Activated CD8-positive, alpha-beta T cell treated with anti-CD3 and anti-CD28 coated beads for 36 hours (primary cell): ENCODE results near the gene ZNF512B. TPM values are rescaled to one million over a fixed set of nuclear protein-coding genes. Genes with fewer than 3 reads are reported as not detected.
A peak's percentile ranks its signal among the peaks of the same experiment; 100 is the strongest.

ENCODE experiments used
- ATAC-seq: fragments of 200-7000 bp; cut with Tn5 transposase; one replicate; pipeline ENCODE4 v1.10.0; 2021; ENCODE audit warnings: mild to moderate bottlenecking, moderate library complexity
- CTCF ChIA-PET: fragments of 350-600 bp; sonication (Branson Sonifier 250); formaldehyde crosslinking; loops from one replicate; lab custom pipeline; 2021; ENCODE audit warnings: antibody characterized with exemption; lab: Charles Lee
- POLR2A ChIA-PET: fragments of 350-600 bp; sonication (Branson Sonifier 250); formaldehyde crosslinking; loops from one replicate; lab custom pipeline; 2021; ENCODE audit warnings: antibody characterized with exemption; lab: Charles Lee
- DNase-seq: peaks from one replicate; pipeline ENCODE4 v3.0.0-alpha.2; 2020
- H3K27ac Mint-ChIP-seq: one replicate; pipeline ENCODE4 v1.8.0; 2021; ENCODE audit warnings: mild to moderate bottlenecking, mixed read lengths
- H3K27me3 Mint-ChIP-seq: one replicate; pipeline ENCODE4 v1.8.0; 2021; ENCODE audit warnings: mixed read lengths
- H3K36me3 Mint-ChIP-seq: one replicate; pipeline ENCODE4 v1.8.0; 2021; ENCODE audit warnings: low read depth, mixed read lengths
- H3K4me1 Mint-ChIP-seq: one replicate; pipeline ENCODE4 v1.8.0; 2021; ENCODE audit warnings: low read depth, mixed read lengths
- H3K4me3 Mint-ChIP-seq: one replicate; pipeline ENCODE4 v1.8.0; 2021; ENCODE audit warnings: mild to moderate bottlenecking, moderate library complexity, mixed read lengths
- H3K9me3 Mint-ChIP-seq: one replicate; pipeline ENCODE4 v1.8.0; 2021; ENCODE audit warnings: mixed read lengths
- intact Hi-C: fragments of 100-400 bp; cut with micrococcal nuclease; formaldehyde crosslinking; loops from one replicate; pipeline ENCODE4 v1.10.0; 2022
- total RNA-seq, 2 experiments: library from RNA; stranded (reverse); gene quantifications; one replicate each; pipeline ENCODE4 v1.2.3, GENCODE V29; 2021
- TF ChIP-seq, protein P1 (sequence below): fragments of 200-600 bp; IDR thresholded peaks from one replicate; pipeline ENCODE4 v1.8.0; 2022; ENCODE audit warnings: antibody characterized with exemption, mild to moderate bottlenecking

ZNF512B gene
- total RNA-seq, 2 experiments from 2014 or later = 7.5 to 8.6 TPM

DNA sequence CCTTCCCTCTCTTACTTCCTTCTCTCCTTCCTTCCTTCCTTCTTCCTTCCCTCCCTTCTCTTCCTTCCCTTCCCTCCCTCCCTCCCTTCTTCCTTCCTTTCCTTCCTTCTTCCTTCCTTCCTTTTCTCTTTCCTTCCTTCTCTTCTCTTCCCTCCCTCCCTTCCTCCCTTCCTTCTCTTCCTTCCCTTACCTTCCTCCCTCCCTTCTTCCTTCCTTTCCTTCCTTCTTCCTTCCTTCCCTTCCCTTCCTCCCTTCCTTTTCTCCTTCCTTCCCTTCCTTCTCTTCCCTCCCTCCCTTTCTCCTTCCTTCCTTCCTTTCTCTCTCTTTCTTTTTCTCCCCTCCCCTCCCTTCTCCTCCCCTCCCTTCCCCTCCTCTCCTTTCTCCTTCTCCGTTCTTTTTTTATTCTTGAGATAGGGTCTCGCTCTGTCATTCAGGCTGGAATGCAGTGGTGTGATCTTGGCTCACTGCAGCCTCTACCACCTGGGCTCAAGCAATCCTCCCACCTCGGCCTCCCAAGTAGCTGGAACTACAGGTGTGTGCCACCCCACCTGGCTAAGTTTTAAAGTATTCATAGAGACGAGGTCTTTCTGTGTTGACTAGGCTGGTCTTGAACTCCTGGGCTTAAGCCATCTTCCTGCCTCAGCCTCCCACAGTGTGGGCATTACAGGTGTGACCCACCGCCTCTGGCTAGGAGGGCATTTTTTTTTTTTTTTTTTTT, 1.1 kb upstream of the ZNF512B start:
- H3K4me1 Mint-ChIP-seq = peaks cover 20% of the 10 kb centered on the region
- intact Hi-C loops = loop anchor here (5.0 to 10.0 kb wide), 2 partner anchors 94 to 184 kb away; partner anchors contain the start of gene TCEA2
- ChIA-PET CTCF (no interaction called here), POLR2A (interaction anchor here (1.0 to 1.7 kb wide), 2 partner anchors 9 kb away, joined by 3 to 5 read pairs; partner anchors contain the start of gene SAMD10)
- H3K27me3 Mint-ChIP-seq = no peaks in the 10 kb centered on the region
- DNase-seq = no peak
- peak overlapping the region; percentile 62 for H3K4me3 Mint-ChIP-seq
- peaks cover 26% of the 10 kb centered on the region for H3K36me3 Mint-ChIP-seq
- no peak for ATAC-seq
- no peaks in the 10 kb centered on the region for H3K9me3 Mint-ChIP-seq
- peak overlapping the region; percentile 15 for H3K27ac Mint-ChIP-seq
- TF ChIP-seq, protein P1, sequence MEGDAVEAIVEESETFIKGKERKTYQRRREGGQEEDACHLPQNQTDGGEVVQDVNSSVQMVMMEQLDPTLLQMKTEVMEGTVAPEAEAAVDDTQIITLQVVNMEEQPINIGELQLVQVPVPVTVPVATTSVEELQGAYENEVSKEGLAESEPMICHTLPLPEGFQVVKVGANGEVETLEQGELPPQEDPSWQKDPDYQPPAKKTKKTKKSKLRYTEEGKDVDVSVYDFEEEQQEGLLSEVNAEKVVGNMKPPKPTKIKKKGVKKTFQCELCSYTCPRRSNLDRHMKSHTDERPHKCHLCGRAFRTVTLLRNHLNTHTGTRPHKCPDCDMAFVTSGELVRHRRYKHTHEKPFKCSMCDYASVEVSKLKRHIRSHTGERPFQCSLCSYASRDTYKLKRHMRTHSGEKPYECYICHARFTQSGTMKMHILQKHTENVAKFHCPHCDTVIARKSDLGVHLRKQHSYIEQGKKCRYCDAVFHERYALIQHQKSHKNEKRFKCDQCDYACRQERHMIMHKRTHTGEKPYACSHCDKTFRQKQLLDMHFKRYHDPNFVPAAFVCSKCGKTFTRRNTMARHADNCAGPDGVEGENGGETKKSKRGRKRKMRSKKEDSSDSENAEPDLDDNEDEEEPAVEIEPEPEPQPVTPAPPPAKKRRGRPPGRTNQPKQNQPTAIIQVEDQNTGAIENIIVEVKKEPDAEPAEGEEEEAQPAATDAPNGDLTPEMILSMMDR = no peak

DNA sequence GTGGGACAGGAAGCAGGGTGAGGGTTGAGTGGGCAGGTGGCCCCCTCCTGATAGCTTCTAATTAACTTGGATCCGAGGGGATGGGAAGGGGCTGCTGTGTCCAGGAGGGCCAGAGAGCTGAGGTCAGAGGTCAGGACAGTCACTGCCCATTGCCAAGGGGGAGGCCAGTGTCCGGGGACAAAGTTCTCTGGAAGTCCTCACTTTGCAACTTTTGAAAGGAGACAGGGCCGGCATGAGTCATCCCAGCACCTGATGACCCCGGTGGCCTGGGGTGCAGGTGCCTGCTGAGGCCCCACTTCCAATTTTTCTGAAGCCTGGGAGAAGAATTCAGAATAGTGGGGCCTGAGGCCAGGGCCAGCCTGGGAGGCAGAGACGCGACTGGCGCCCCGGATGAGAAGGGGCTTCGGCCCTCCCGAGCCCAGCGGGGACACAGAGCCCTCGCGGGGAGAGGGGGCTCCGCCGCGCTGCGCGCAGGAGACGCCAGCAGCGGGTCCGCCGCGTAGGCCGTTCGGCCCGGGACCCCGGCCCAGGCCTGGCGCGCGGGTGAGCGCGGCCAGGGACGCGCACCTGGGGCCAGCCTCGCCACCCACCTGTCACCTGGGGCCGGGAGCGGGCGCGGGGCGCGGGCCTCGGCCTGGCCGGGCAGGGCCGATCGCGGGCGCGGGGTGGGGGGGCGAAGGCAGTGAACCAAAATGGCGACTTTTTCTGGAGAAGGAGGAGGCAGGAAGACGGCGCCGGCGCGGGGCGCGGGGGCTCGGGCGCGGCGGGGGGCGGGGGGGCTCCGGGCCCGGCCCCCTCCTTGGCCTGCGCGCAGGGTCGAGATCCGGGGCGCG, 586 bp downstream of the ZNF512B start:
- ATAC-seq = peak; percentile 10
- TF ChIP-seq, protein P1 = no peak
- Mint-ChIP-seq H3K4me3 (peak overlapping the region; percentile 80), H3K27me3 (no peaks in the 10 kb centered on the region), H3K9me3 (no peaks in the 10 kb centered on the region), H3K27ac (peak overlapping the region; percentile 84), H3K4me1 (peaks cover 17% of the 10 kb centered on the region), H3K36me3 (peaks cover 25% of the 10 kb centered on the region)
- intact Hi-C loops = no loop called here
- POLR2A ChIA-PET = interaction anchor here (1.1 to 2.0 kb wide), 4 partner anchors 10 to 110 kb away, joined by 3 to 8 read pairs (median 6); partner anchors contain the start of genes OPRL1, RGS19, SAMD10 and UCKL1
- CTCF ChIA-PET = interaction anchor here (1.1 to 1.7 kb wide), 3 partner anchors 11 to 262 kb away, joined by 3 to 5 read pairs (median 4); partner anchors contain the start of genes ARFRP1, PRPF6 and ZGPAT
- DNase-seq = peak; percentile 50

DNA sequence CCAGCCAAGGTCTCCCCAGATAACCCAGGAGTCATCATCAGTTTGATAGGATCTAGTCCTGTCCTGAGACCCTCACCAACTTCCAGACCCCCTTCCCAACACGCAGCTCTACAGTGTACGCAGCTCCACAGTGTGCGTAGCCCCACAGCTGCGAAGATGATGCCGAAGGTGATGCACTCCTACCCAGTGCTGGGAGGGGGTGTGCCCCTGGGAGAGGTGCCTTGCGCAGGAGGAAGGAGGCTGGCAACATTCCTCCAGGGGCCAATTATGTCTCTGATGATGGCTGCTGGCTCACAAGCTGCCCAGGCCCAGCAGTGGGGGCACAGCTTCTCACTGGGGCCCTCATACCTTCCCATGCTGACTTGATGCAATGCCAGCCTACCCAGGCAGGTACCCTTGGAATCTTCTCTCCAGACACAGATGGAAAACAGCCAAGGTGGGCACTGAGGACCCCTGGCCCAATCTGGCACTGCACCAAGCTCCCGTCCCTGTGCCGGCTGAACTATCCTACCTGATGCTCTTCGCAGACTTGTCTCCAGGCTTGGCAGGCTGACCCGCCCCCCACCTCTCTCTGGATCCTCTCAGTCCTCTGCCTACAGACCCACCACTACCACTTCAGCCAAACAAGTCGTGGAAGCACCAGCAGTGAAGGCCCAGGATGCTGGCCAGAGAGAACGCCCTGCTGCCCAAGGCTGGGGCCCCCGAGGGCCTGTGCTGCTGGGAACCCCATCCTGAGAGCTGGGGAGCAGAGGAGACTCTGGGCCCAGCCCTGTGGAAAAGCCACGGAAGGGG, 1.4 kb downstream of the ZNF512B start:
- intact Hi-C loops = no loop called here
- no peaks in the 10 kb centered on the region for H3K9me3 Mint-ChIP-seq
- DNase-seq = peak; percentile 8
- TF ChIP-seq, protein P1 = no peak
- no peak for ATAC-seq
- H3K27me3 Mint-ChIP-seq = no peaks in the 10 kb centered on the region
- H3K4me1 Mint-ChIP-seq = peaks cover 12% of the 10 kb centered on the region
- ChIA-PET POLR2A (interaction anchor here (1.1 to 2.0 kb wide), 4 partner anchors 9 to 111 kb away, joined by 3 to 8 read pairs (median 5); partner anchors contain the start of genes OPRL1, RGS19 and UCKL1), CTCF (interaction anchor here (1.1 to 1.7 kb wide), 3 partner anchors 12 to 261 kb away, joined by 3 to 5 read pairs (median 4); partner anchors contain the start of genes ARFRP1, PRPF6 and ZGPAT)
- H3K36me3 Mint-ChIP-seq = peaks cover 27% of the 10 kb centered on the region
- H3K27ac Mint-ChIP-seq = peak overlapping the region; percentile 84
- H3K4me3 Mint-ChIP-seq = peak overlapping the region; percentile 80

DNA sequence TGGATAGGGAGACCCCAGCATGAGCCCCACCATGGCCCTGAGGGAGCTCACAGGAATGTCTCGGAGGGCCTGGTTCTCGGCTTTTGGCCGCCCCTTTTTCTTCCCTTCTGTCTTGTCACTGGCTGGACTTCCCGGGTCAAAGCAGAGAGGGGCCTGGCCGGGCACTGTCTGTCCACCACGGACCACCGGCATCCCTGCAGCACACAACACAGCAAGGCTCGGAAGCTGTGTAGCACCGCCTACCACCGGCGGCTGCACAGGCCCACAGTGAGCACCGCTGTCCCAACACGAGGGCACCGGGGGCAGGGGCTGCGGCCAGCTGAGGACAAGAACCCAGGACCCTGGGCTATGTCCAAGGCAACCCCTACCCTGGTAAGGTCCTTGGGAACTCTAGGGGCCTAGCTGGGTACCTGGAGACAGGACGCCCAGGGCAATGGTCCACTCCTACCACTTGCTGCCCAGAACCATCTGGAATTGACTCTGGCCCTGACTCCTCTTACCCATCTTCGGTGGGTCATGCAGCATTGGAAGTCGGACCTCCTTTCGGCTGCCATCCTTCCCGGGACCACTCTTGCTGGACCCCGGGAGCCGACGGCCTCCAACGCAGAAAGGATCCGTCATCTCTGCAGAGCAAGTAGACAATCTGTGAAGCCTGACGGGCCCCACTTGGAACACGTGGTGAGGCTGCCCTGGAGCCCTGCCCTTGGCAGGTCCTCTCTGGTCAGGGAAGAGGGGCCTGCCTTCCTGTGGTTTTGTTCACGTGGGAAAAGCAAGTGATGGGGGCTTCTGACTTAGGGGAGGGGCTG, 2.2 kb downstream of the ZNF512B start:
- Mint-ChIP-seq H3K4me3 (peak overlapping the region; percentile 80), H3K36me3 (peaks cover 30% of the 10 kb centered on the region), H3K27ac (no peak overlapping the region), H3K27me3 (no peaks in the 10 kb centered on the region), H3K4me1 (peaks cover 11% of the 10 kb centered on the region), H3K9me3 (no peaks in the 10 kb centered on the region)
- ChIA-PET CTCF (interaction anchor here (1.0 to 1.7 kb wide), 4 partner anchors 12 to 260 kb away, joined by 3 to 5 read pairs (median 4); partner anchors contain the start of genes ARFRP1, PRPF6, UCKL1 and ZGPAT), POLR2A (interaction anchor here (1.1 to 2.0 kb wide), 4 partner anchors 8 to 112 kb away, joined by 3 to 8 read pairs (median 5); partner anchors contain the start of genes OPRL1, RGS19 and UCKL1)
- ATAC-seq = no peak
- intact Hi-C loops = no loop called here
- TF ChIP-seq, protein P1 = no peak
- DNase-seq = peak; percentile 2
